ENCODE data around the gene PRRT1.
"Not testable (repeated sequence)": the region's sequence is repeated elsewhere in the genome, so short reads cannot be mapped to it uniquely, and the experiment has no call there.

Gene PRRT1

DNA sequence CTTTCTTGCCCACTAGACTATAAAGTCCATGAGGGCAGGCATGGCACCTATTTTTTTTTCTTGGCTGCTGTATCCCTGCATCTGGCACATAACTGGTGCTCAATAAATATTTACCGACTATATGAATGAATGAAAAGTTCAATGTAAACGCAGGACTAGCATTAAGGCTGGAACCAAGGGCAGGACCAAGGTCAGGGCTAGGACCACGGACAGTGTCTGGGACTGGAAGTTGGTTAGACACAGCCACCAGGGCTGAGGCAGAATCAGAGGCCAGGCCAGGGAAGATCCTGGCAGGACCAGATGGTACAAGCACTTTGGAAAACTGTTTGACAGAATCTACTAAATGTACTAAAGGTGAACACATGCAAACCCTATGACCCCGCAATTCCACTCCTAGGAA, 46.3 kb downstream of the PRRT1 start:
- no peak overlapping the region for H3K4me3 ChIP-seq (ENCODE audit: low read depth, low read length)

- H3K4me3 ChIP-seq (ENCODE audit: low read depth, low read length), result no peak overlapping the region
These were observed 49.5 kb downstream of the PRRT1 start for GRCh38 chr6:32102255-32102654.

DNA sequence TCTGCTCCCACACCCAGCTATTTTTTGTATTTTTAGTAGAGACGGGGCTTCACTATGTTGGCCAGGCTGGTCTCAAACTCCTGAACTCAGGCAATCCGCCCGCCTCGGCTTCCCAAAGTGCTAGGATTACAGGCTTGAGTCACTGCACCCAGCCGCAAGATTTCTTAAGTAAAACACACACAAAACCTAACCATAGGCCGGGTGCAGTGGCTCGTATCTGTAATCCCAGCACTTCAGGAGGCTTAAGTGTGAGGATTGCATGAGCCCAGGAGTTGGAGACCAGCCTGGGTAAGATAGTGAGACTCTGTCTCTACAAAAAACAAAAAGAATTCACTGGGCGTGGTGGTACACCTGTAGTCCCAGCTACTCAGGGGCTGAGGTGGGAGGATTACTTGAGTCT, 51.5 kb downstream of the PRRT1 start:
- H3K4me3 ChIP-seq (ENCODE audit: low read depth, low read length), result not testable (repeated sequence)

Measured in iPS-11a (cell line).